ENCODE results near the gene TMEM123. TPM values are rescaled to one million over a fixed set of nuclear protein-coding genes. Genes with fewer than 3 reads are reported as not detected.

TMEM123 gene
- total RNA-seq, 1 experiment from 2014 or later, result 400 TPM

DNA sequence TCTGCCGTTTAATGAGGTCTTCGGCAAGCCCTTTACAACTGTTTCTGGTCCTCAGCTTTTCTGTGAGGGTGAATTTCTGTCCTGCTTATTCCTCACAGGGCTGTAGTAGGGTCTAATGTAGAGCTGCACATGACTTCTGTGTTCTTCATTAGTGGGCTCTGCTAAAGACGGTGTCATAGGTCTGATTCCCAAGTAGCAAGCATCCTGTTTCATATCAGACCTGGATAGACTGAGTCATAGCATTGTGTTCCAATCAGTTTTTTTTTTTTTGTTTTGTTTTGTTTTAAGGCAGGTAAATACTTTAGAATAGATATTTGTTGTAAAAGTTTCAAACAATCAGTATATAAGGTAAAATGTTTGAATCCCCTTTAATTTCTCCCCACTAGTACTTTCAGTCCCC is 70.2 kb downstream of the TMEM123 start:
- ChIA-PET CTCF (interaction anchor here (2.2 kb wide), 1 partner anchor 8 kb away, joined by 9 read pairs; no protein-coding TSS in a partner anchor), POLR2A (no interaction called here)
- intact Hi-C loops (cut with micrococcal nuclease; ENCODE audit: unreplicated experiment), result no loop called here
- Mint-ChIP-seq H3K4me1 (ENCODE audit: low read depth, unreplicated experiment) (peaks cover 36% of the 10 kb centered on the region), H3K36me3 (ENCODE audit: insufficient read depth, unreplicated experiment) (peaks cover 28% of the 10 kb centered on the region), H3K27me3 (ENCODE audit: insufficient read depth, unreplicated experiment) (no peaks in the 10 kb centered on the region), H3K4me3 (ENCODE audit: unreplicated experiment) (no peak overlapping the region), H3K27ac (ENCODE audit: unreplicated experiment) (no peak overlapping the region), H3K9me3 (ENCODE audit: unreplicated experiment) (no peaks in the 10 kb centered on the region)
- no peak for DNase-seq
- Histone ChIP-seq H3K9me3 (no peaks in the 10 kb centered on the region), H3K36me3 (ENCODE audit: control insufficient read depth, insufficient read depth, low read length) (peaks cover 9% of the 10 kb centered on the region; the same call in 1 of the 2 replicates), H3K27me3 (replicated peaks; ENCODE audit: control insufficient read depth, insufficient read depth, low read length) (no peaks in the 10 kb centered on the region), H3K4me1 (peaks cover 42% of the 10 kb centered on the region), H3K4me3 (ENCODE audit: low read depth, low read length) (no peak overlapping the region)
- no TSS peak for BruUV-seq (replicated peaks)
- TF ChIP-seq CTCF (IDR thresholded peaks at IDR 0.05; ENCODE audit: insufficient read depth in 1 of 2, low read depth in 1 of 2, low read length in 1 of 2, severe bottlenecking in 1 of 2, unreplicated experiment in 1 of 2), result no peak

DNA sequence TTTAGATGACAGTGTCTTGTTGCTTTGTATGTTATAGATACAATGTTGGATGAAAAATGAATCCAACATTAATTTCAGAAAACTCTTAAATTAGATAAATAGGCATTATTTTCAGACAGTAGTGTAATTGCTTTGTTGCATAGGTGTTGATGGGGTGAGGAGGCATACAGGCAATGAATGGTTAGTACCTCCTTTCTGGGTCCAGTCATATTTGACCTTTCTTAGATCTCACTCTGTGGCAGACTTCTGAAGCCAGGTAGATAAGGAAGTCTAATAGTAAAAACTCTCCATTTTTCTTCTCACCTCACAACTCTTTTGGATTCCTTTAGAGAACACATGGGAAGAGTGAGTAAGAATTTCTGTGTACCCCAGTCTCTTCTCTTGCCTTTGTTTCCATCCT is 73.7 kb downstream of the TMEM123 start:
- CTCF ChIA-PET, result no interaction called here
- no peaks in the 10 kb centered on the region for H3K27me3 Mint-ChIP-seq (ENCODE audit: insufficient read depth, unreplicated experiment)
- DNase-seq, result no peak
- peaks cover 42% of the 10 kb centered on the region for H3K36me3 Mint-ChIP-seq (ENCODE audit: insufficient read depth, unreplicated experiment)
- intact Hi-C loops (cut with micrococcal nuclease; ENCODE audit: unreplicated experiment), result no loop called here
- H3K36me3 ChIP-seq (ENCODE audit: control insufficient read depth, insufficient read depth, low read length), result peaks cover 10% of the 10 kb centered on the region; the same call in 1 of the 2 replicates
- H3K4me1 Mint-ChIP-seq (ENCODE audit: low read depth, unreplicated experiment), result peaks cover 9% of the 10 kb centered on the region
- POLR2A ChIA-PET, result no interaction called here
- H3K4me3 Mint-ChIP-seq (ENCODE audit: unreplicated experiment), result no peak overlapping the region
- no peak overlapping the region for H3K4me3 ChIP-seq (ENCODE audit: low read depth, low read length)
- no peak overlapping the region for H3K27ac Mint-ChIP-seq (ENCODE audit: unreplicated experiment)
- H3K4me1 ChIP-seq, result peaks cover 9% of the 10 kb centered on the region
- no TSS peak for BruUV-seq (replicated peaks)
- H3K9me3 Mint-ChIP-seq (ENCODE audit: unreplicated experiment), result no peaks in the 10 kb centered on the region
- H3K27me3 ChIP-seq (replicated peaks; ENCODE audit: control insufficient read depth, insufficient read depth, low read length), result no peaks in the 10 kb centered on the region
- no peak for TF ChIP-seq CTCF (IDR thresholded peaks at IDR 0.05; ENCODE audit: insufficient read depth in 1 of 2, low read depth in 1 of 2, low read length in 1 of 2, severe bottlenecking in 1 of 2, unreplicated experiment in 1 of 2)
- H3K9me3 ChIP-seq, result no peaks in the 10 kb centered on the region

DNA sequence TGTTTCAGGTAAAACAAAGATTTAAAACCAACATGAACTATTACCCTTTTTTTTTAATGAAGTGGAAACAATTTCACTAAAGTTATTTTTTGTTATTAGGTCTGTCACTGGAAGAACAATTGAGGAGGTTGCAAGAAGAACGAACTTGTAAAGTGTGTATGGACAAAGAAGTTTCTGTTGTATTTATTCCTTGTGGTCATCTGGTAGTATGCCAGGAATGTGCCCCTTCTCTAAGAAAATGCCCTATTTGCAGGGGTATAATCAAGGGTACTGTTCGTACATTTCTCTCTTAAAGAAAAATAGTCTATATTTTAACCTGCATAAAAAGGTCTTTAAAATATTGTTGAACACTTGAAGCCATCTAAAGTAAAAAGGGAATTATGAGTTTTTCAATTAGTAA is 74.7 kb downstream of the TMEM123 start:
- BruUV-seq (replicated peaks), result TSS peak; percentile 29
- ChIA-PET CTCF (no interaction called here), POLR2A (no interaction called here)
- no peaks in the 10 kb centered on the region for H3K27me3 Mint-ChIP-seq (ENCODE audit: insufficient read depth, unreplicated experiment)
- intact Hi-C loops (cut with micrococcal nuclease; ENCODE audit: unreplicated experiment), result no loop called here
- DNase-seq, result no peak
- H3K4me3 Mint-ChIP-seq (ENCODE audit: unreplicated experiment), result no peak overlapping the region
- Histone ChIP-seq H3K4me3 (ENCODE audit: low read depth, low read length) (no peak overlapping the region), H3K9me3 (no peaks in the 10 kb centered on the region), H3K27me3 (replicated peaks; ENCODE audit: control insufficient read depth, insufficient read depth, low read length) (no peaks in the 10 kb centered on the region), H3K36me3 (ENCODE audit: control insufficient read depth, insufficient read depth, low read length) (peaks cover 10% of the 10 kb centered on the region; the same call in 1 of the 2 replicates), H3K4me1 (no peaks in the 10 kb centered on the region)
- no peak overlapping the region for H3K27ac Mint-ChIP-seq (ENCODE audit: unreplicated experiment)
- H3K4me1 Mint-ChIP-seq (ENCODE audit: low read depth, unreplicated experiment), result no peaks in the 10 kb centered on the region
- no peaks in the 10 kb centered on the region for H3K9me3 Mint-ChIP-seq (ENCODE audit: unreplicated experiment)
- peaks cover 42% of the 10 kb centered on the region for H3K36me3 Mint-ChIP-seq (ENCODE audit: insufficient read depth, unreplicated experiment)
- TF ChIP-seq CTCF (IDR thresholded peaks at IDR 0.05; ENCODE audit: insufficient read depth in 1 of 2, low read depth in 1 of 2, low read length in 1 of 2, severe bottlenecking in 1 of 2, unreplicated experiment in 1 of 2), result no peak

All from Caco-2 (cell line).